Activated T-cell treated with anti-CD3 and anti-CD28 coated beads, Interleukin-2, amount 50 U/mL, for 1 hour (primary cell): ENCODE results near the gene TYMS.
A peak's percentile ranks its signal among the peaks of the same experiment; 100 is the strongest.

Experiments
- DNase-seq: peaks from one replicate; pipeline ENCODE4 v3.0.0-alpha.2; 2020

TYMS gene

DNA sequence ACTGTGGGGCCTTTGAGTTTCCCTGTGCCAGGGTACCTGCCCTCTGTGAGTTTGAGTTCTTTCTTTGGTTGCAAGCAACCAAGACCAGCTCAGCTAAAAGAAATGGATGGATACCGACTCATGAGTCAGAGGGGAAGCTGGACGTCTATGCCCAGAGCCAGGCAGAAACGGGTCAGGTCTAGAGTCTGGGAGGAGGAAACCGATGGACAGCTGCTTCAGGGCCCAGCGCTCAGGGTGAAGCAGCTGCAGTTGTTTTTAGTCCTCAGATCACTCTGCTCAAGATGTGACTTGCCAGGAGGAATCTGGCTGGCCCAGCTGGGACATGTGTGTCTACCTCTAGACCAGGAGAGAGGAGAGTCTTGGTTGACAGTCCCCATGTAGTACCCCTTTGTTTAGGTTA lies 10.1 kb upstream of the TYMS start:
- no peak for DNase-seq

DNA sequence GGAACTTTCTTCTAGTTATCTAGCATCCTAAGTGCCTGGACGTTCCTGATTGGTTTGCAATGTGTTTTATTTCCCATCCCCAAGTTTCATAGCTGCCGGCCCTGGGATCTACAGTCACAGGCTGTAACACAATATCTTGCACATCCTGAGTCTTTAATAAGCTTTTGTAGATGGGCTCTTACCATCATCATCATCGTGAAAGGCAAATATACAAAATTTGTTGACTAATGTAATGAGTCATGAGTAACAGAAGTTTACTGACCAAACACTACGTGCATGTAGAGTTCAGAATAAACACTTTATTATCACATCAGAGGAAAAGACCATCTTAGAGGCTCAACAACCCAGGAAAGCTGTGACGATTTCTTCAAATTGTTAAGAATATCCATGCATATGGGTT lies 8.1 kb upstream of the TYMS start:
- DNase-seq: no peak

DNA sequence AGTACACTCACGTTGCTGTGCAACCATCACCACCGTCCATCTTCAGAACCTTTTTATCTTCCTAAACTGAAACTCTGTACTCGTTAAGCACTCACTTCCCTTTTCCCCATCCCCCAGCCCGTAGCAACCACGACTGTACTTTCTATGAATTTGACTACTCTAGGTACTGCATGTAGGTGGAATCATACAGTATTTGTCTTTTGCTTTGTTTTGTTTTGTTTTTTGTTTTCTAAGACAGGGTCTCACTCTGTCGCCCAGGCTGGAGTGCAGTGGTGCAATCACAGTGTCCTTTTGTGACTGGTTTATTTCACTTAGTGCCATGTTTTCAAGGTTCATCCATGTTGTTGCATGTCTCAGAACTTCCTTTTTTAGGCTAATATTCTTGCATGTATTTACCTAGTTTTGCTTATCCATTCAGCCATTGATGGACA lies 7.0 kb upstream of the TYMS start:
- no peak for DNase-seq

DNA sequence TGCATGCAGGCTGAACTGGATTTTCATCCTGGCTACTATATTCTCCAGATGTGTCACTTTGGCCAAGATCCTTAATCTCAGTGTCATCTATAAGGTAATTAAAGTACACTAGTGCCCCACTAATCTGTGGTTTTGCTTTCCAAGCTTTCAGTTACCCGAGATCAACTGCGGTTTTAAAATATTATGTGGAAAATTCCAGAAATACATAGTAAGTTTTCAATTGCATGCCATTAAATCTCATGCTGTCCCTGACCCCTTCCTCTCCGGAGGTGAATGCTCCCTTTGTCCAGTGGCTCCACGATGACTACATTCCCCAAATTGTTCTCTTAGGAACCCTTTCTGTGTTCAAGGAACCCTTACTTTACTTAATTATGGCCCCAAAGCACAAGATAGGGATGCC lies 5.3 kb upstream of the TYMS start:
- no peak for DNase-seq

DNA sequence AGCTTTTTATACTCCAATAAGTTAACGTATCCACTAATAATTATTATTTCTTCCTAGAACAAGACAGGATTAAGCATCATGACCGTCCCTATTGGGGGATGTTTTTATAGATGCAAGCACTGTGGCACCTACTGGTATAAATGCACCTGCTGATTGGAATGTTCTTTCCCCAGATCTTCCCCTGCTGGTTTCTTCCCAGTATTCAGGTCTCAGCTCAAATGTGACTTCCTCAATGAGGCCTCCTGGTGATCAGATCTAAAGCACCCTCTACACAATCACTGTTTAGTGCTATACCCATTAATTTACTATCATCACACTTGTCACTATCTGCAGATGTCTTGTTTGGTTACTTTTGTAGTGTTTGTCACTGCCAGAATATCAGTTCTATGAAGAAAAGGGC lies 3.9 kb upstream of the TYMS start:
- no peak for DNase-seq

DNA sequence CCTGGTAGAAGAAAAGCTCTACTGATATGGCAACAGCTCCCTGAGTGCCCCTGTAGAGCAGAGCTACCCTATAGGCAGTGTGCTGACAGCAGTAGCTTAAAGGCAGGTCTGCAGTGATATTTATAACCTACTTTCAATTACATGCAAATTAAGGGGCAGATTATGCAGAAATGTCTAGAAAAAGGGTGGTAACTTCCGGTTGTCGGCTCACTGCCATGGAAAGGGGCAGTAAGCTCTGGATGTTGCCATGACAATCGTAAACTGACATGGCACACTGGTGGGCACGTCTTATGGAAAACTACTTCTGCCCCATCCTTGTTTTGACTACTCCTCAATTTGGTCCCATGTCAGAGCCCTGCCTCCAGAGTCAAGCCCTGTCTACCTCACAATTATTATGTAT lies 2.9 kb upstream of the TYMS start:
- DNase-seq: no peak

DNA sequence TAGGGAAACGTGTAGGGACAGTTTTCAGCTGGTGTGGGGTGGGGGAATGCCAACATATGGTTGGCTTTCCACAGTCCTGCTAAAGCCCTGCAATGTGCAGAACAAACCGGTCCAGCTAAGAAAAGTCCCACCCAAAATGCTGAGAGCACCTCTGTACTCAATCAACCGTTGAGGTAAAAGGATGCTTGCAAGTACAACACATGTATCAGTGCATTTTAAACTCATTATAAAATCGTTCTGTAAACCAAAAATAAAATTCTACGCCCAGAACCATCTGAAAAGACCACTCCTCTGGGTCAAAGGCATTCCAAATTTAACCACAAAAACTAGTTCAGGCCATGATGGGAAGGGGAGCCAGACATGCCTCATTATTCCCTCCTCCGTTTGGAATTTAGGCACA lies 2.0 kb upstream of the TYMS start:
- no peak for DNase-seq

DNA sequence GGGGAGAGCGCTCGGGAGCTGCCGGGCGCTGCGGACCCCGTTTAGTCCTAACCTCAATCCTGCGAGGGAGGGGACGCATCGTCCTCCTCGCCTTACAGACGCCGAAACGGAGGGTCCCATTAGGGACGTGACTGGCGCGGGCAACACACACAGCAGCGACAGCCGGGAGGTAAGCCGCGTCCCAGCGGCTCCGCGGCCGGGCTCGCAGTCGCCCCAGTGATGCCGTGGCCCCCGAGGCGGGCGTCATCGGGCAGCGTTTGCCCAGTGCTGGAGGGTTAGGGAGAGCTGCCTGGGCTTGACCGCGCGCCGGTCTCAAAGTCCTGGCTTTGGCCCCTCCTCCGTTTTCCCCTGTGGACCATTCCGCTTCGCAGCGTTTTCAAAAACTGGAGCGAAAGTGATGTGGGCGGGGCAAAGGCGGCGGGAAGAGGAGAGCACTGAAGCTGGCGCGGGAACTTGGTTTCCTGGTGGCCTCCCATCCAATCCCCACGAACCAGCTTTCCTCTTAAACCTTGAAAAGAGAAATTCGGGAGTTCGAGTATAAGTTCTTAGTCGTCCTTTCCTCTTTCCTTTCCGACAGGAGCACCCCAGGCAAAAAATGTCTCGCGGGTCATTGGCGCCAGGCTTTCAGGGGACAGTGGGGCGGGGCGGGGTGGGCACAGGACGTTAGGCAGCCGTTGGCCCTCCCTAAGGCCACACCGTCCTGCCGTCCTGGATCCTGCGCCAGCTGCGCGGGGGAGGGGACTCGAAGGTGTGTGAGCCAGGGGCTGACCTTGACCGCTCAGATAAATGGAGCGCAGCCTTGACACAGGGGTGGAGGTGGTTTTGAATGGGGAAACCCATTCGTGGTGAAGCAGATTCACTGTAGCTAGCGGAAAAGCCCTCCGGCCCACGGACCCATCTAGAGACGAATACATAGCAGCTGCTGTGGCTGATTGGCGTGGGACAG lies 821 bp downstream of the TYMS start:
- DNase-seq: peak; percentile 44

DNA sequence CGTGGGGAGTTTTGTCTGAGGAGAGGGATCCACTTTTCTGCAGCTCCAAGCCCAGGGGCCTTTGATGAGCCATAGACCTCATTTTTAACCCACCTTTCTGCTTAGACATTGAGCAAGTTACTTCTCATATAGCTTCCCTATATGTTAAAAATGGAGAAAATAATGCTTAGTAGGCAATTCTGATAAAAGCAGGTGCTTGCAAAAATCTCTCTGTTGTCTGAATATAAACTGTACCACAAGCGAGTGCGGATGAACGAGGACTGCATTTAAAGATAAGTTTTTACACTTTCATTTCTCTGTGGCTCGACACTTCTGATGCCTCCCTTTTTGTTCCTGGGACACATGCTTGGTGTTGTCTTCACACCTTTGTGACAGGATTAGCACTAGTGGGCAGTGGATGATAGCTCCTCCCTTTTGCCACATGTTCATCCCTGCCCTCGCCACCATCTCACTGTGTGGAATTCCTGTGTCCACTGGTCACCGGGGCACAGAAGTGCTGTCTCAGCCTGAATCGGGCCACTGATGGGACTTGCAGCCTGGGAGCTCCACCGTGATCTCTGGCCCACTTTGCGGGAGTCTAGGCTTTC lies 1.6 kb downstream of the TYMS start:
- no peak for DNase-seq

DNA sequence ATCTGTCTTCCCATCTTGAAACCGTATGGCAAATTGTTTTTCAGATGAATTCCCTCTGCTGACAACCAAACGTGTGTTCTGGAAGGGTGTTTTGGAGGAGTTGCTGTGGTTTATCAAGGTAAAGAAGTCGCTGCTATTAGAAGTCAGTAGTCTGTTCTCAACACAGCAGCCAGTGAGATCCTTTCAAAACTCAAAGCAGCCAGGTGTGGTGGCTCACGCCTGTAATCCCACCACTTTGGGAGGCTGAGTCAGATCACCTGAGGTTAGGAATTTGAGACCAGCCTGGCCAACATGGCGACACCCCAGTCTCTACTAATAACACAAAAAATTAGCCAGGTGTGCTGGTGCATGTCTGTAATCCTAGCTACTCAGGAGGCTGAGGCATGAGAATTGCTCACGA lies 2.1 kb downstream of the TYMS start:
- DNase-seq: no peak

DNA sequence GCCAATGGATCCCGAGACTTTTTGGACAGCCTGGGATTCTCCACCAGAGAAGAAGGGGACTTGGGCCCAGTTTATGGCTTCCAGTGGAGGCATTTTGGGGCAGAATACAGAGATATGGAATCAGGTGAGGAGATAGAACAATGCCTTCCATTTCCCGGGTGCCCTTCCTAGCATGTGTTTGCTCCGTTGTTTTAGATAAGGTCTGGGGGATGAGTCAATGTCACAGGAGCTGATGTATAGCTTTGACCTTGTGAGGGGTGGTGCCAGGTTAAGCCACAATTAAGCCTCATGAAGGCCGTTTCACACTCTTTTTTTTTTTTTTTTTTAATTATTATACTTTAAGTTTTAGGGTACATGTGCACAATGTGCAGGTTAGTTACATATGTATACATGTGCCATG lies 4.7 kb downstream of the TYMS start:
- no peak for DNase-seq

DNA sequence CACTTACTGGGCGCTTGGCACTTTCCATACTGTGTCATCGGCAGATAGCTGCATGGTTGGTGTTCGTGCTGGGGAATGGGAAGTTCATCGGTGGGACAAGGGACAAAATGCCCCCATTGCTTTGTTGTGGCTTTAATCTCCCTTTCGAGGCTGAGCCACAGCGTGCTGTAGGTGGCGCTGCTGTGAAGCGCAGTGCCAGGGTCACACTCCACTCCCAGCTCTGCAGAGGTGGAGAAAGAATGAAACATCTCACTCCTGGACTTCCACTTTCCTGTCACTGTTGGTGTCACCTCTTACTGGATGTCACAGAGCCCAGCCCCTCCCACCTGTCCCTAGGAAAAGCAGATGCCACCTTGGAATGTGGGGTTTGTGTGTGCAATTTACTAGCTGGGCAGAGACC lies 8.7 kb downstream of the TYMS start:
- no peak for DNase-seq

DNA sequence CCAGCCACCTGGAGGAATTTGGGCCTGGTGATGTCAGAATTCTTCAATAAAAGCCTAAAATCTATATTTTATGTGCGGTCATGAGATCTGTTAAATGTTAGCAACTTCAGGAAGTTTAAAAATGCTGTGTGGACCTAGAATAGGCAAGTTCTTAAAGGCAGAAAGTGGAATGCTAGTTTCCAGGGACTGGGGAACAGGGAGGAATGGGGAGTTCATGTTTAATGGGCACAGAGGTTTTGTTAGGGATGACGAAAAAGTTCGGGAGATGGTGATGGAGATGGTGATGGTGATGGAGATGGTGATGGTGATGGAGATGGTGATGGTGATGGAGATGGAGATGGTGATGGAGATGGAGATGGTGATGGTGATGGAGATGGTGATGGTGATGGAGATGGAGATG lies 9.2 kb downstream of the TYMS start:
- DNase-seq: no peak

DNA sequence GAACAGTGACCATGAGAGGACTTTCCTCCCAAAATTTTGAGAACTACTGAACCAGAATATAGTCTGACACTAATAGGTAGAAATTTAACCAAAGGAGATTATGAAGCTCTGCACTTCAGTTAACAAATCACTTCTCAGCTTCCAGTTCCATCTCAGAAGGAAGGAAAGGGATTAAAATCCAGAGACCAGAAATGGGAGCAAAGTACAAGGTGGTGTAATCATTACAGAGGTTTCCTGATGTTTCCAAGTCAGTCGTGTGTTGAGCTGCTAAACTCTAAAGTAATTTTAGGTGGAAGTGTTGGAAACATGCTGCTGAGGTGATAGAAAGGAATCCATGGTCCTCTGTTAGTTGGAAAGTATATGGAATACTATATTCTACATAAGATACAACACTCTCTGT lies 10.8 kb downstream of the TYMS start:
- DNase-seq: no peak

DNA sequence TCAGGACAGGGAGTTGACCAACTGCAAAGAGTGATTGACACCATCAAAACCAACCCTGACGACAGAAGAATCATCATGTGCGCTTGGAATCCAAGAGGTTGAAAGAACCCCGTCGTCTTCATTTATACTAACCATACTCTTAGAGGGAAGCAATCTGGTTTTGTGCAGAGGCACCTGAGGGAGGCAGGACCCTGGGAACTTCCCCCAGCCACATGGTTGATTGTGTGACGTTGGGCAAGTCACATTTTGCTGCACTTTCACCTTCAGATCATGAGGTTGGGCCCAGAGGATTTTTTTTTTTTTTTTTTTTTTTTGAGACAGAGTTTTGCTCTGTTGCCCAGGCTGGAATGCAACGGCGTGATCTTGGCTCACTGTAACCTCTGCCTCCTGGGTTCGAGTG lies 11.6 kb downstream of the TYMS start:
- DNase-seq: no peak

DNA sequence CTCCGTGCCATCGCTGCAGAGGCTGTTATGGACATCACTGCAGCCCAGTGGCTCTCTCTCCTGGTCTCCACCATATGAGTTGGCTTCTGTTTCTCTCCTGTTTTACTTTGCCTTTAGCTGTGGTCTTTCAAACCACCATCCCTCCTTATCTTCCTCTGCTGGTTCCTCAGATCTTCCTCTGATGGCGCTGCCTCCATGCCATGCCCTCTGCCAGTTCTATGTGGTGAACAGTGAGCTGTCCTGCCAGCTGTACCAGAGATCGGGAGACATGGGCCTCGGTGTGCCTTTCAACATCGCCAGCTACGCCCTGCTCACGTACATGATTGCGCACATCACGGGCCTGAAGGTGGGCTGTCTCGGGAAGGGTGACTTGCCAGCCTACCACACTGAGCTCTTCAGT lies 13.1 kb downstream of the TYMS start:
- no peak for DNase-seq

DNA sequence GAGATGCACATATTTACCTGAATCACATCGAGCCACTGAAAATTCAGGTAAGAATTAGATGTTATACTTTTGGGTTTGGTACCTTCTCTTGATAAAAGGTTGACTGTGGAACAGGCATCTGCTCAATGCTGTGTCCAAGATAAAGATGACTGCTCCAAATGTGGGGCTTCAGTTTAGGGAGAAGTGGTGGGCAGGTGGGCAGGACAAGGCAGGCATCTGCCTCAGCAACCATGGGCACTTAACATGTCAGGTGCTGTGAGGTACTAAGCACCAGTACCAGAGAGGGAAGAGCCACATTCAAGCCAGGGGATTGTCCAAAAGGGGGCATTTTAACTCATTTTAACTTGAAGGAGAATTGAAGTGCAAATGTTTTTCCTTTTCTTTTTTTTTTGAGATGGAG lies 14.0 kb downstream of the TYMS start:
- no peak for DNase-seq

DNA sequence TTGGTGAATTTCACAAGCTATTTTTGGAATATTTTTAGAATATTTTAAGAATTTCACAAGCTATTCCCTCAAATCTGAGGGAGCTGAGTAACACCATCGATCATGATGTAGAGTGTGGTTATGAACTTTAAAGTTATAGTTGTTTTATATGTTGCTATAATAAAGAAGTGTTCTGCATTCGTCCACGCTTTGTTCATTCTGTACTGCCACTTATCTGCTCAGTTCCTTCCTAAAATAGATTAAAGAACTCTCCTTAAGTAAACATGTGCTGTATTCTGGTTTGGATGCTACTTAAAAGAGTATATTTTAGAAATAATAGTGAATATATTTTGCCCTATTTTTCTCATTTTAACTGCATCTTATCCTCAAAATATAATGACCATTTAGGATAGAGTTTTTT lies 15.9 kb downstream of the TYMS start:
- no peak for DNase-seq

DNA sequence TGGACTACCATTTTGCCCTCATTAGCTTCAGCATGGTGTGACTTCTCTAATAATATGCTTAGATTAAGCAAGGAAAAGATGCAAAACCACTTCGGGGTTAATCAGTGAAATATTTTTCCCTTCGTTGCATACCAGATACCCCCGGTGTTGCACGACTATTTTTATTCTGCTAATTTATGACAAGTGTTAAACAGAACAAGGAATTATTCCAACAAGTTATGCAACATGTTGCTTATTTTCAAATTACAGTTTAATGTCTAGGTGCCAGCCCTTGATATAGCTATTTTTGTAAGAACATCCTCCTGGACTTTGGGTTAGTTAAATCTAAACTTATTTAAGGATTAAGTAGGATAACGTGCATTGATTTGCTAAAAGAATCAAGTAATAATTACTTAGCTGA lies 16.3 kb downstream of the TYMS start:
- no peak for DNase-seq

DNA sequence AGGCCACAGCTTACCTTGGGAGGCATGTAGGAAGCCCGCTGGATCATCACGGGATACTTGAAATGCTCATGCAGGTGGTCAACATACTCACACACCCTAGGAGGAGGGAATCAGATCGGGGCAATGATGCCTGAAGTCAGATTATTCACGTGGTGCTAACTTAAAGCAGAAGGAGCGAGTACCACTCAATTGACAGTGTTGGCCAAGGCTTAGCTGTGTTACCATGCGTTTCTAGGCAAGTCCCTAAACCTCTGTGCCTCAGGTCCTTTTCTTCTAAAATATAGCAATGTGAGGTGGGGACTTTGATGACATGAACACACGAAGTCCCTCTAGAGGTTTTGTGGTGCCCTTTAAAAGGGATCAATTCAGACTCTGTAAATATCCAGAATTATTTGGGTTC lies 17.9 kb downstream of the TYMS start:
- no peak for DNase-seq

DNA sequence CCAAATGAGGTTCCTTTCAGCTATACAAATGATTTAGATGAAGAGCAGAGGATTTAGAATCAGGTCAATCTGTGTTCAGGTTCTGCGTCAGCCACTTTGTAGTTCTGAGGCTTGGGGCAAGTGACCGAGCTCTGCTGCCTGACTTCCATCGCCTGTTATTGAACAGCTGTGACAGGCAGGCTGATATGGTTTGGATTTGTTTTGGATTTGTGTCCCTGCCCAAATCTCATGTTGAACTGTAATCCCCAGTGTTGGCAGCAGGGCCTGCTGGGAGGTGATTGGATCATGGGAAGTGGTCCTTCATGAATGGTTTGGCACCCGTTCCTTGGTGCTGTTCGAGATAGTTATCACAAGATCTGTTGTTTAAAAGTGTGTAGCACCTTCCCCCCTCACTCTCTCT lies 18.6 kb downstream of the TYMS start:
- DNase-seq: no peak

DNA sequence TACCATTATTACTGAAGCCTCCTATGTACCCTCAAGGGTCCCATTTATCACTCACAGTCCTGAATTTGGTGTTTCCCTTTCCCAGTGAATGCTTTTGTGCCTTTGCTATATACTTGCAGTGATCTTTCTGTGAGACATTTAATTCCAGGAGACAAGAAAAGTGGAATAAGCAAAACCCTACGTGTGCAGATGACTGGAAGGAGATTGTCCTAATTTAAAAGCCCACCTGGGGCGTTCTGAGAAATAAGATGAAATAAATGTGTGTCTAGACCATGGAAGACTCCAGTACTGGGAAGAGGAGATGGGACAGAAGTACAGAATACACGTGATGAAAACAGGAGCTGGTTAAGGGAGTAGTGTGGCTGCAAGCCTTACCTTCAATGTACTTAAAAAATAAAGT lies 19.3 kb downstream of the TYMS start:
- DNase-seq: no peak

DNA sequence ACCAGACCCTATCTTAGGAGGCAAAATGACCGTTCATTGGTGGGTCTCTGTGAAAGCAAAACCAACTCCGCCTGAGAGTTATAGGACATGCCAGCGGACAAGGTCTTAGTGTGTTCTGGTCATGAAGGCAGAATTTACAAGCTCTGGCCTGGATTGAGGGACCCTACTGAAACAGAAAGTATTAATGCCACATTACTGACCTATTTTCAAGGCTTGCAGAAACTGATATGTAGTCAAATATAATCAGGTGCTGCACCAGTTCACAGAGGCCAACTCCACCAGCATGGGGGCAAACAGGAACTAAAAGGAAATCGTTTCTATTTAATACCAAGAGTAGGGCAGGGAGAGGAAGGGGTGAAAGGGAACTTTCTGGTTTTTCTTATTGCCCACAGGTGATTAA lies 19.7 kb downstream of the TYMS start:
- no peak for DNase-seq

DNA sequence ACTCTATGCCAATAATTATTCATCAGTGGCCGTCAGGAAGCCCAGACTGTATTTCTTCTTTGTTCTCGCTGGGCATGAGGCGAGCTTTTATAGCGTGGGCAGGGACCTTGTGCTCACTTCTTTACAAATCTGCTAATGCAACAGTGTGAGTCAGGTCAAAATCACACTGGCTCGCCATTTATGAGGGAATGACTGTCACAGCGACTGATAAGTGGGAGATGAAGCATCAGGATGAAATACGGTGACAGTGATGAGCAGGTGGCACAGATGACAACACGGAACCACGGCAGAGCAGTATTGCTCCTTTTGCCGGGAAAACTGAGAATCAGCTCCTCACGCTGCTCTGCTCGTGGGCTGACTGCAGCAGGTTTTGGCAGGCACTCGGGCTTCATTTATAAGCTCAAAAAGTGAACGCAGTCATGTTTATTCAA lies 20.5 kb downstream of the TYMS start:
- DNase-seq: no peak
